ENCODE results near the gene AGBL4. TPM values are rescaled to one million over a fixed set of nuclear protein-coding genes. Genes with fewer than 3 reads are reported as not detected.
A peak's percentile ranks its signal among the peaks of the same experiment; 100 is the strongest.
"Not testable (repeated sequence)": the region's sequence is repeated elsewhere in the genome, so short reads cannot be mapped to it uniquely, and the experiment has no call there.

Gene AGBL4
- total RNA-seq, 1 experiment from 2014 or later = not detected

DNA sequence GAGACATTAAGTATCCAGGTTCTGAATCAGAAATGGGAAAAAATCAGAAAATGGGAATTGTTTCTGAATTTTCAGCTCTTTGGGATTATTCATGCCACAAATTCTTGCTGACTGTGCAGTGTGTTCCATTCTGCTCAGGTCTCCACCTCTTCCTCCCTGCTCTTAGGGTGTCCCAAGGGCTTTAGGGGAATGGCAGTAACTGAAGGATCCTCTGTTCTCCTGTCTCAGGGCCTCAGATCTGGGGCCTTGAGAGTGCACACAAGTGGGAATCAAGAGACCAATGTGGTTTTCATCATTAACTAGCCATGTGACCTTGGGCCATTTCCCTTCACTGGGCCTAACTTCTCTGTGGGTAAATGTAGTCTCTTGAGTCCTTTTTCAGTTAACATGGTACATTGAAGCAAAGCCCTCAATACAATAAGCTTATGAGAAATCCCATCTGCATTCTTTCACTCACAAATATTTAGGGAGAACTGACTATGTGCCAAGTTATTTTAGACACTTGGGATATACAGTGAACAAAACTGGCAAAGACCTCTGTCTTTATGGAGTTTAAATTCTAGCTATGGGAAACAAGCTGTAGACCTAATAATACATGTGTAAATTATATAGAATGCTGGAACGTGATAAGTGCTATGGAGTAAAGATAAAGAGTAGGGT lies 1476.1 kb downstream of the AGBL4 start:
- no peak for DNase-seq (ENCODE audit: low spot score)

DNA sequence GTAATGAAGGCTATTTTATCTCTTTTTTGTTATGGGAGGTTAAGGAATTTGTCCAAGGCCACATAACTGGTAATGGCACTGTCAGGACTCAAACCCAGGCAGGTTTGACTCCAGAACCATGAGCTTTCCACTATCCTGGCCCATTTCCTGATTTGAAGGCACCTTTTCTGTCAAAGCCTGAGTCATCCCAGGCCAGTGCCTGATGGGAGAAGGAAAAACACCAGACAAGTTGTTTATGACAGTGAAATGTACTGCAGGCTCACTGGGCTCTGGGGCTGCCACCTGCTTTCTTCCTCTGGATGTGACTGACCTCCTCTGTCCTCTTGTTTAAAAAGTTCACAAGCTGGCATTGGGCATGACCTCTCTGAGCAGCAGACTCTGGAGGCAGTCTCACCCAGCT lies 1479.9 kb downstream of the AGBL4 start:
- DNase-seq (ENCODE audit: low spot score) = no peak

DNA sequence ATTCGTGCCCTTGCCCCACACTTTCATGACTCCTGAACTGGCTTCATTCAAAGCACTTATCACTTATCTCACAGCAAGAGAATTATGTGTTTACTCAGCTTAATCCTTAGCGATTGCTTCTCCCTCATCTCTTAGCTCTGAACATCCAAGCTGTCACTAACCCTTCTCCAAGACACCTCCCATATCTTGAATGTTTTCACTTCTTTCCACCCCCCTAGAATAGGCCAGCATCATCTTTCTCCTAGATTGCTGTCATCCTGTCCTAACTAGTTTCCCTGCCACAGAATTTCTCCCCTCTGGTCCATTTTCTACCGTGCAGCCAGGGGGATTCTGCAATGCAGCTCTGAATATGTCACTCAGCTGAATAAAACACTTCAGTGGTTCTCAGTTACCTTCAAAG lies 1483.2 kb downstream of the AGBL4 start:
- DNase-seq (ENCODE audit: low spot score) = no peak

DNA sequence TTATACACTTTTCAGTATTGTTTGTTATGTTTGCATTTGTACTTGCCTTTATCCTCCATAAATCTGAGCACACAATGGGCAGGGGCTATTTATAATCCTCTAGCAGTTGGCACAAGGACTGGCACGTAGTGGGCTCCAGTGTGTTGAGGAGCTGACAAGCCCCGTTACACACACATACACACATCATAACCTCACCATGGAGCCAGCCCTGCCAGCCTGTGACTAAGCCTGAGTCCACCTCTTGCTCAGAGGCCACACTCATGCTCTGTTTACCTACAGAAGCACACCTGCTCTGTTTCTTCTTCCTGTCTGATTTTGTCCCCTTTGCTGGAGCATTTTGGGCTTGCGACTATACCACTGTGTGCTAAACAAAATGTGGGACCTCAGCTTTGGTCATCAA lies 1487.3 kb downstream of the AGBL4 start:
- DNase-seq (ENCODE audit: low spot score) = no peak

DNA sequence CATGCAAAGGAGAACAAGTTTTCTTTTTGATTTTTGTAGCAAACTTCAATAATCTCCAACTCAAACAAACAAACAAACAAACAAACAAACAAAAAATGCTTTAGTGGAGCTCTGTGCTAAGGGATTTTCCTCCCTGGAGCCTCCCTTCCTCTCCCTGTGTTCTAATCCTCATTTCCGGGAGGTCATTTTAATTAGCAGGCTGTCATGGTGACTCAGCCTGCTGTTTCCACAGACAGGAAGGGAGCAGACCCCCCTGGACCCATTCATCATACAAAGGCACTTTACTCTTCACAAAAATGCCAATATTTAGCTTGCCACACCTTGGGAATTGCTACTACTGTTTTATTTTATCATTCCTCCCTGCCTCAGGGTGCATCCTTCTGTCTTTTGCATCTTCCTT lies 1490.8 kb downstream of the AGBL4 start:
- DNase-seq (ENCODE audit: low spot score) = peak; percentile 32

DNA sequence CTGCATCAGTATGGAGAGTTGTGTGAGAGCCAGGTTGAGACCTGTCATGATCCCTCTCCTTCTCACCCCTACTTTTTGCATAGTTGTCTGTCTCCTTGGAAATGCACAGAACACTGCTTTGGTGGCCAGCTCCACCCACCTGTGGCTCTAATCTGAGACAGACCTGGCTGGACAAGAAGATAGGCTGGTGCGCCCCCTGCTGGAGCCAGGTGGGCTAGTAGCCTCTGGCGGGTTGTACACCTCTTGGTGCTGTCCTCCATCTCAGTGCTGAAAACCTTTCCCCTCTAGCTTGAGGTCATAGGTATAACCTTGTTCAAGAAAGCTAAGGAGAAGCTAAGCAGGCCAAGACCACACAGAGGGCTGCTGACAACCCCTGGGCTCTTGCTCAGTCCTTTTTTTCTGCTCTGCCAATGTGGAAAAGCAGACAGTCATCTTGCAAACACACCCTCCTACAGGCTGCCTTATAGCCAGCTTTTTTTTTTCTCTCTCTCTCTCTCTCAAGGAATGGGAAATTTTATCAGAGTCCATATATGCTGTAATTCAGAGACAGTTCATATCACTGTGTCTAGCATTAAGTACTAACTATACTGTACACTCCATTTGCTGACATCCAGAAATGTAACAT lies 1492.9 kb downstream of the AGBL4 start:
- peak; percentile 55 for DNase-seq (ENCODE audit: low spot score)

DNA sequence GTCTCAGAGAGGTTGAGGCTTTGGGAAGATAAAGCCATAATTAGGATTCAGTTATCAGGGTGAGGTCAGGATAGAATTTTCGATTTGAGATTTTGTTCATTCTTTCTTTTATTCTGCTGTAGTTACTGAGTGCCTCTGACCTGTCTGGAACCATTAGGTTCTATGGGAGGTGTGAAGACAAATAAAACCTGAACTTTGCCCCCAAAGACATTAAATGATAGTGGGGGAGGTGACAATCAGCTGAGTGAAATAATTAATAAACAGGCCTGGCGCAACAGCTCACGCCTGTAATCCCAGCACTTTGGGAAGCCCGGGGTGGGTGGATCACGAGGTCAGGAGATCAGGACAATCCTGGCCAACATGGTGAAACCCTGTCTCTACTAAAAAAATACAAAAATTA lies 1496.7 kb downstream of the AGBL4 start:
- no peak for DNase-seq (ENCODE audit: low spot score)

DNA sequence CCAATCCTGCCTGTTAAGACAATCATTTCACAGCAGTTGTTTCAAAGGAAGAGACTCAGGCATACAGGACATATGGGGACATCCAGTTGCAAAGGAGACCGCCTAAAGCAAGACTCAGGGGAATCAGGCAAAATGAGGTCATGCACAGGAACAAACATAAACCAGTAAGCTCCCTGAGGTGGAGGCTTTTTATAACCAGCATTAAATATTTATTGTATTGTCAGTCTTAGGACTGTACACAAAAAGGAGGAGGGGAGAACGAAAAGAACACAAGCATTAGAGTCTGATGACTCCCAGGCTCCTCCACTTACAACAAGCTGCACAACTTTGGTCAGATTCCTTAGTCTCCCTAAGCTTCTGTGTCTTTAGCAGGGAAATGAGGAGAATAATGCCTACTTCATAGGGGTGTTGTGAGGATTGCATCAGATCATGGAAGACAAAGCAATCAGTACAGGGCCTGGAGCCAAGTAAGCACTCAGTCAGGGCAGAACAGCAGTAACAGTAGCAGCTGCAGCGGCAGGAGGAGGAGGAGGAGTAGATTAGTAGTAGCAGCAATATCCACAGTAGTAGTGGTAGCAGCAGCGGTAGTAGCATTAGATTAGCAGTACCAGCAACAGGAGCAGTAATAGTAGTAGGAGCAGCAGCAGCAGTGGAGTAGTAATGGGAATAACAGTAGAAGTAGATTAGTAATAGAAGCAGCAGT lies 1497.6 kb downstream of the AGBL4 start:
- no peak for DNase-seq (ENCODE audit: low spot score)

DNA sequence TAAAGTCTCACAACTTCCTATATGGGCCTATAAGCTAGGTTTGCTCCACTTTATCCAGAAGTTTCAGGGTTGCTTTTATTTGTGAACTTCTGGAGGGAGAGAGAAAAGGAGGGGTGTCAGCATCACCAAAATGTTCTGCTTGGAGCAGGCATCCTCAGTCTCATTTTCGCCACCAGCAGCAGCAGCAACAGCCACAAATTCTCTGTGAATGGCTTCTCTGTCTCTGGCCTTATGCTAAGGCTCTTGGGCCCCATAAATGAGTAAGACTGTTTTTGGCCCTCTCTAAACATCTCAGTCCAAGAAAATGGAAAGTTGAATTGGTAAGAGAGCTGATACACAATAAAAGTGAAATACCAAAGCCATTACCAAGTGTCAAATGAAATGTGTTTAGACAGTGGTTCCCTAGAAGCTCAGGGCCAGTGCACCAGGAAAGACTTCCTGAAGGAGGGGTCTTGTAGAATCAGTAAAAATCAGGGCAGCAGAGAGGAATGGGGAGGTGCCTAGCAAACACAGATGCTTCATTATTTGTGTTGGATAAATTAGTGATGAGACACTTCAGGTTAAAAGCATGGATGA lies 1498.8 kb downstream of the AGBL4 start:
- no peak for DNase-seq (ENCODE audit: low spot score)

DNA sequence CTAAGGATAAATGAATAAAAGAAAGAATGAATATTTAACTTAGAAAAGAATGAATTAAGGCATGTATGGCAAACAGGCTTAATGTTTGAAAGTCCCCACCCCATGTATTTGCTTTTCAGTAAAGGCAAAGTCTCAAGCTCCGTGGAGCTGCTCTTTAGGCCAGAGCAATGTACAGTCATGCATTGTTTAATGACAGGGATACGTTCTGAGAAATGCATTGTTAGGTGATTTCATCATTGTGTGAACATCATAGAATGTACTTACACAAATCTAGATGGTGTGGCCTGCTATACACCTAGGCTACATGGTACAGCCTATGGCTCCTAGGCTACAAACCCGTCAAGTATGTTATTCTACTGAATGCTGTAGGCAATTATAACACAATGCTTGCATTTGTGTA lies 1500.2 kb downstream of the AGBL4 start:
- no peak for DNase-seq (ENCODE audit: low spot score)

DNA sequence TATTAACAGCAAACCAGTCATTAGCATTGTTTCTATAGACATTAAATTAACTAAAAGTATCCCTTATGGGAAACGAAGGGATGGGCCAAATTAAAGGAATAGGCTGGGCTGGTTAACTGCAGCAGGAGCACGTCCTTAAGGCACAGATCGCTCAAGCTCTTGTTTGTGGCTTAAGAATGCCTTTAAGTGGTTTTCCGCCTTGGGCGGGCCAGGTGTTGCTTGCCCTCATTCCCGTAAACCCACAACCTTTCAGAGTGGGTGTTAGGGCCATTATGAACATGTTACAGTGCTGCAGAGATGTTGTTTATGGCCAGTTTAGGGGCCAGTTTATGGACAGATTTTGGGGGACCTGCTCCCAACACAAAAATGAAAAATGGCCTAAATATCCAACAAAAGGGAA lies 1503.9 kb downstream of the AGBL4 start:
- not testable (repeated sequence) for DNase-seq (ENCODE audit: low spot score)

DNA sequence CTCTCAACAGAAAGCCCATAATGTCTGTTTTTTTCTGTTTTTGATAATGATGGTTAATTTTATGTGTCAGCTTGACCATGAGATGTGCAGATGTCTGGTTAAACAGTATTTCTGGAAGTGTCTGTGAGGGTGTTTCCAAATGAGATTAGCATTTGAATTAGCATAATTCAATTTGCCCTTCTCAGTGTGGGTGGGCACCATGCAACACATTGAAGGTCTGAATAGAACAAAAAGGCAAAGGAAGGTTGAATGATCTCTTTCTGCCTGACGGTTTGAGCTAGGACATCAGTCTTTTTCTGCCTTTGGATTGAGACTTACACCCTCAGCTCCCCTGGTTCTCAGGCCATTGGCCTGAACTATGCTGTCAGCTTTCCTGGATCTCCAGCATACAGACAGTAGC lies 1516.9 kb downstream of the AGBL4 start:
- DNase-seq (ENCODE audit: low spot score) = no peak

DNA sequence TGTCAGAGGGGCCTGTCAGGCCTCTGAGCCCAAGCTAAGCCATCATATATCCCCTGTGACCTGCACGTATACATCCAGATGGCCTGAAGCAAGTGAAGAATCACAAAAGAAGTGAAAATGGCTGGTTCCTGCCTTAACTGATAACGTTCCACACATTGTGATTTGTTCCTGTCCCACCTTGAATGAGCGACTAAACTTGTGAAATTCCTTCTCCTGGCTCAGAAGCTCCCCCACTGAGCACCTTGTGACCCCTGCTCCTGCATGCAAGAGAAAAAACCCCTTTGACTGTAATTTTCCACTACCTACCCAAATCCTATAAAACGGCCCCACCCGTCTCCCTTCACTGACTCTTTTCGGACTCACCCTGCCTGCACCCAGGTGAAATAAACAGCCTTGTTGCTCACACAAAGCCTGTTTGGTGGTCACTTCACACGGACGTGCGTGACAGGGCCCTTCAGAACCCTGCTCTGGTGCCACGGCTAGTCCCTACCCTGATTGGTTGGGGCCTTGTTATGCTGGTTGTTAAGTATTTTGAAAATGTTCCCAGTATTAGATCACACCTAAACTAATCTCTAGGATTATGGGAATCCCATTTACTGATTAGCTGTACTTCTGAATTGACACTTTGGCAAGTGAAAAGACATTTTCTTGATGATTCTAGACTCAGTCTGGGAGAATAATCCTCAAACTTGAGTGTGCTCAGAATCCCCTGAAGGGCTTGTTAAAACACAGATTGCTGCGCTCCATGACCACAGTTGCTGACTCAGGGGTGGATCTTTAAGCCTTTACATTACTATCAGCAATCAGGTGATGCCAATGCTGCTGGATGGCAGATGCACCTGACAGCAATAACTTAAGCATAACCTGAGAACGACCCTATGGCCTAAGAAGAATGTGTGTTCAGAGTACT lies 1523.0 kb downstream of the AGBL4 start:
- DNase-seq (ENCODE audit: low spot score) = no peak

DNA sequence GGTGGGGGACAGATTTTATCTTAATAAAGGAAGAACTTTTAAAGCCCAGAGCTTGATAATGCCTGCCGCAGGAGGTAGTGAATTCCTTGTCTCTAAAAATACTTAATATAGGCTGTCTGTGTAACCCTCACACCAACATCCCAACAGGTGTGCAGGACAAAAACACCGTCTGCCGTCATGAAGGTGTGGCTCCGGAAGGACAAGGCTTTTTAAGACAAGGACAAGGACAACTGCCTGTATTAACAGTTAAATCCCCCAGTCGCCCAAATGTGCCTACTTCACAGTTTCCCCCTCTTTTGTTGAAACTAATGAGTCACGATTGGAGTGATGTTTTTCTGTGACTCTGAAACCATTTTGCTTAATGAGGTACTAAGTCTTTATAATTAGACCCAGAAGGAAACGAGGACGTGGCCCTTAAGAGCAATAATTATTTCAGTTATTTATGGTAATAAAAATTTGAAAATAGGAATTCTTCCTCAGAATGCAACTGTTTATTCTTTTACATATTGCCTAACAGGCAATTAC lies 1524.5 kb downstream of the AGBL4 start:
- DNase-seq (ENCODE audit: low spot score) = no peak

DNA sequence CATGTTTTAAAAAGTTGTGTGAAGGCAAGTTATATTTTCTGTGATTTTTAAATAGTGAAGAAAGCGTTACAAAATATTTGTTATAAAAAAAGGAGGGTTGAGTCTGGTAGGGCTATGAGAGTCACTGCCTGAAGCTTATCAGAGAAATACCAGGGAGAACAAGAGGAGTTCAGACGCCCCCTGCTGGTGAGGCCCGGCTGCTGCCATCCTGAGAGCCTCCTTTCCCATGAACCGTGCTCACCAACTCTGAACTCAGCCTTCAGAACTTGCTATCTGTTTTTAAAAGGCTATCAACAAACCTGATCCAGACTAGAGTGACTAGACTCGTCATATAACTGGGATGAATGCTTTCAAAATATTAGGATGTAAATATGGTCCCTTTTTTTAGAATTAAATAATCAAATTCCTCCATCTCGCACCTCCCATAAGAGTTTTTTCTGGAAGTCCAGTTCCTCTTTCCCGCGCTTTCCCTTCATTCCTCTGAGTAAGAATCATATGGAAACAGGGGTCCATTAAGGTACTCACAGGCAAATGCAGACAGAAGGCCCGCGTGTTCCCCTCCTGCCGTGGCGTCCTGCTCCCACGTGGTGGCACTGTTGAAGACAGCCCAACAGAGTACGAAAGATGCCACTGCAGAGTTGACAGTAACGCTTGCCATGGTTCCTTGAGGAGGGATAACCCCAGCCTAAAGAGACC lies 1525.5 kb downstream of the AGBL4 start:
- DNase-seq (ENCODE audit: low spot score) = peak; percentile 65

DNA sequence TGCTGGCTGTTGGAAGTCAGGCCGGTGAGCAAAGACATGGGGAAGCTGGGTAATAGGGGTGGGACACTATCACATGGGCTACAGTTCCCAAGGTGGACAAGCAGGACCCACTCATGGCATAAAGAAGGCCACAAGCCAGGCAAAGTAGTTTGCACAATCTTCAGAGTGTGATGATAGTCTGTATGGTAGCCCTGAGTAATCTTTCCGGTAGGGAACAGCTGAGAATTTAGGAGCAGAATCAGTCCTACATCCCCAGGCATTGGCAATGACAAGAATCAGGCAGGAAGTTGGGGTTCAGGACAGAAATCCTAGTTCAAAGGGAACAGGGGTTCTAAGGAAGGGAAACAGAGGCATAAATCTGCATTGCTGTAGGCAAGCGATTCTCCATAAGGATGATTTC lies 1527.8 kb downstream of the AGBL4 start:
- DNase-seq (ENCODE audit: low spot score) = no peak

DNA sequence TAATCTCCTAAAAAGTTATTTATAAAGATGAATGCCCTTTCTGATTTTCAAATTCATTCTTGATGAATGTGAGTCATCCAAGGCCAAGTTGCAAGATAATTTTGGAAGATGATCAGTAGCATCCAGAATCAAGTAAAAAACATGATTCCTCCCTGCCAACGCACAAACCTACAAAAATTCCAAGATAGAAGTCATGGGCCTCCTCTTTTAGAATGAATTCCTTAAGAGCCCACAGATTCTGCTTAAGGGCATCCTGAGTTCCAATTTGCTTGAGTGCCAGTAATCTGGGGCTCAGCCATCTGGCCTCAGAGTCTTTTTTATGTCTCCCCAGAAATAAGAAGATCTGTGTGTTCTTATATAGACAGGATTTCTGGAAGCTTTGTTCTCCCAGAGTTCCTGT lies 1528.6 kb downstream of the AGBL4 start:
- no peak for DNase-seq (ENCODE audit: low spot score)

DNA sequence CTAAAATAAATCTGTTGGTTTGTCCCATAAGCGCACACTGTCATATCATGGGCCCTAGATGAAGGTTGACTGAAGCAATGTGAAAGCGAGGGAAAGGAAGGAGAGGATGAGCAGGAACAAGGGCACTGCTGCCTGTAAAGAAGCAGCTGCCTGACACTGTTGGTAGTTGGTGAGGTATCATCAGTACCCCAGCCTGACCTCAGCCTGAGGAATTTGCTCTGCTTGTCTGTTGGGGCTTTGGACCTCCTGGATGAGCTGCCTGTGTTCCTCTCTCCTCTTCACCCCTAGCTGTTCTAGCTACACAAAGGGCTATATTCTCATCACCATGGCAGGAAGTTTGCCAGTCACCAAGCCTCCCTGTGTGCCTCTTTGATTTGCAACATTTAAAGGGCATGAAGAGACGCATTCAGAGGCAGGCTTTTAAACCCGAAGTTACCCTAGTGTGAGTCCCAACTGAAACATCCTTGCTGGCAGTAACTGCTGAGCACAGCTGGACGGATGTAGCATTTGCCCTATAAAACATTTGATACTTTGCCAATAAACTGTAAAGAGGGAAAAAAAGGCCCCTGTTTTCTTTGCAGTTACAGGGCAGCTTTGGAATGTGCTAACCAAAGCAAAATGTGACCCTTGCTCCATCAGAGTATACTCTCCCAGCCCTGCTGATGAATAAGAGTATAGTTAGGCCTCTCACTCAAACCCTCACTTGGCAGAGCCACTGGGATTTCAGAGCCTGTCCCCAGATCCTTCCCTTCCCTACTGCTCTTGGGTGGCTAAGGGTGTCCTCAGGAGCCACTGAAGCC lies 1529.6 kb downstream of the AGBL4 start:
- DNase-seq (ENCODE audit: low spot score) = peak; percentile 32

DNA sequence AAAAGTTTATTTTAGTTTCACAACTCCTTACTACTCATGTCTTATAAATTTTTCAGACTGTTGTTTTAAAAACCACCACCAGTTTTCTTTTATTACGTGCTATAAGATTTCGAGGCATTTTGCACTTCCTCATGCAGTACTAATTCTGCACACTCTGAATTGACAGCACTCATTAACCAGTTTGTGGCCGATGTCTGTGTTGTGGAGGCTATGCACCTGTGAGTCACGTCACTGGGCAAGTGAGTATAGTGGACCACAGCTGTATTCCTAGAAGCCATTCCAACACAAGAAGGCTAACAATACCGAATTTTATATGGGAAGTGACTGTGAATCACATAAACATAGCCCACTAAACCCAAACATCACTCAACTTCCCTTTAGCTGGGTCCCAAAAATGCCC lies 1530.7 kb downstream of the AGBL4 start:
- no peak for DNase-seq (ENCODE audit: low spot score)

DNA sequence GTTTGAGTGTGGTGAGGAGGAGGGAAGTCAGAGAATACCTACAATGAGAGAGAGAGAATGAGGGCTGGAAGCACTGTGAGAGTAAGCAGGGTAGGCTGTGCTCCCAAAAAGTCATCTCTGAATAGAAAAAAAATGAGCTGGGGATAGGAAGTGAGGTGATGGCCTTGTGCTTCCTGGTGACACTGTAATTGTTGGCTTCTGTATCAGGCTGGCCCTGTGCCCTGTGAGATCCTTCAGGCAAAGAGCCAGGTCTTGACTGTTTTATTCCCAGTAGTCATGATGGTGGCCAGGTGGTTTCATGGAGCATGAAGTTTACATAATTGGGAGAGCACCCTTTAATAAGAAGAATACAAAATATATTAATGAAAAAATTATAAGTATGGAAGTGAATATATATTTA lies 1531.4 kb downstream of the AGBL4 start:
- DNase-seq (ENCODE audit: low spot score) = no peak
